ENCODE measurements around the gene SUPT20H. TPM values are rescaled to one million over a fixed set of nuclear protein-coding genes. Genes with fewer than 3 reads are reported as not detected.

SUPT20H gene
- total and polyA plus RNA-seq, 2 of the 13 experiments (the other 11 are each of a cell fraction or from before 2014, with no cell fraction given): 35.0 to 63.6 TPM

DNA sequence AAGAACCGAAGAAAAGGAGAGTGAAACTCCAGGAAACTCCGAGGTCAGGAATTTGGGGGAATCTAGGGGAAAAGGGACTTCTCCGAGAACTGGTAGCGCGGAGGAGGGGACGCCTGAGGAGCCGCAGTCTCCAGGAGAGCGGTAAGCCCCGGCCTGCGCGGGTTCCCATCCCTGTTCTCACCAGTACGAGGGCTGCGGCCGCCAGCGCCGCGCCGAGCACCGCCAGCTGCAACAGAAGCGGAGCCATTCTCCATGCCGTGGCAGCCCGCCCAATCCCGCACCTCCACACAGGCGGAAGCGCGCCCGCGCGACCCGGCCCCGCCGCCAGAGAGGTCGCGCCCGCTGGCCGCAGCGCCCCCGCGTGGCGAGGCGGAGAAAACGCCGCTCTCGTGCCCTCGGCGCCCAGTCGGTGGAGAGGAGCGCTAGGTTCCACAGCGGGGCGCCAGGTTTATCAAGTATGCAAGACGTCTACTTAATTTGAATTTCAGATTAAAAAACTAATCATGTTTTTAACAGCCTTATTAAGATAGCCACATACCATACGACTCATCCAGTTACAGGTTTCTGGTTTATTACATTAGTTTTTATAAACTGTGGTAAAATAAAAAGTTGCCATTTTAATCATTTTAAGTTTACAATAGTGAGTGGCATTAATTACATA is 60.3 kb downstream of the SUPT20H start, which contains the start of gene ALG5 (continued):
- TF ChIP-seq, protein P1, sequence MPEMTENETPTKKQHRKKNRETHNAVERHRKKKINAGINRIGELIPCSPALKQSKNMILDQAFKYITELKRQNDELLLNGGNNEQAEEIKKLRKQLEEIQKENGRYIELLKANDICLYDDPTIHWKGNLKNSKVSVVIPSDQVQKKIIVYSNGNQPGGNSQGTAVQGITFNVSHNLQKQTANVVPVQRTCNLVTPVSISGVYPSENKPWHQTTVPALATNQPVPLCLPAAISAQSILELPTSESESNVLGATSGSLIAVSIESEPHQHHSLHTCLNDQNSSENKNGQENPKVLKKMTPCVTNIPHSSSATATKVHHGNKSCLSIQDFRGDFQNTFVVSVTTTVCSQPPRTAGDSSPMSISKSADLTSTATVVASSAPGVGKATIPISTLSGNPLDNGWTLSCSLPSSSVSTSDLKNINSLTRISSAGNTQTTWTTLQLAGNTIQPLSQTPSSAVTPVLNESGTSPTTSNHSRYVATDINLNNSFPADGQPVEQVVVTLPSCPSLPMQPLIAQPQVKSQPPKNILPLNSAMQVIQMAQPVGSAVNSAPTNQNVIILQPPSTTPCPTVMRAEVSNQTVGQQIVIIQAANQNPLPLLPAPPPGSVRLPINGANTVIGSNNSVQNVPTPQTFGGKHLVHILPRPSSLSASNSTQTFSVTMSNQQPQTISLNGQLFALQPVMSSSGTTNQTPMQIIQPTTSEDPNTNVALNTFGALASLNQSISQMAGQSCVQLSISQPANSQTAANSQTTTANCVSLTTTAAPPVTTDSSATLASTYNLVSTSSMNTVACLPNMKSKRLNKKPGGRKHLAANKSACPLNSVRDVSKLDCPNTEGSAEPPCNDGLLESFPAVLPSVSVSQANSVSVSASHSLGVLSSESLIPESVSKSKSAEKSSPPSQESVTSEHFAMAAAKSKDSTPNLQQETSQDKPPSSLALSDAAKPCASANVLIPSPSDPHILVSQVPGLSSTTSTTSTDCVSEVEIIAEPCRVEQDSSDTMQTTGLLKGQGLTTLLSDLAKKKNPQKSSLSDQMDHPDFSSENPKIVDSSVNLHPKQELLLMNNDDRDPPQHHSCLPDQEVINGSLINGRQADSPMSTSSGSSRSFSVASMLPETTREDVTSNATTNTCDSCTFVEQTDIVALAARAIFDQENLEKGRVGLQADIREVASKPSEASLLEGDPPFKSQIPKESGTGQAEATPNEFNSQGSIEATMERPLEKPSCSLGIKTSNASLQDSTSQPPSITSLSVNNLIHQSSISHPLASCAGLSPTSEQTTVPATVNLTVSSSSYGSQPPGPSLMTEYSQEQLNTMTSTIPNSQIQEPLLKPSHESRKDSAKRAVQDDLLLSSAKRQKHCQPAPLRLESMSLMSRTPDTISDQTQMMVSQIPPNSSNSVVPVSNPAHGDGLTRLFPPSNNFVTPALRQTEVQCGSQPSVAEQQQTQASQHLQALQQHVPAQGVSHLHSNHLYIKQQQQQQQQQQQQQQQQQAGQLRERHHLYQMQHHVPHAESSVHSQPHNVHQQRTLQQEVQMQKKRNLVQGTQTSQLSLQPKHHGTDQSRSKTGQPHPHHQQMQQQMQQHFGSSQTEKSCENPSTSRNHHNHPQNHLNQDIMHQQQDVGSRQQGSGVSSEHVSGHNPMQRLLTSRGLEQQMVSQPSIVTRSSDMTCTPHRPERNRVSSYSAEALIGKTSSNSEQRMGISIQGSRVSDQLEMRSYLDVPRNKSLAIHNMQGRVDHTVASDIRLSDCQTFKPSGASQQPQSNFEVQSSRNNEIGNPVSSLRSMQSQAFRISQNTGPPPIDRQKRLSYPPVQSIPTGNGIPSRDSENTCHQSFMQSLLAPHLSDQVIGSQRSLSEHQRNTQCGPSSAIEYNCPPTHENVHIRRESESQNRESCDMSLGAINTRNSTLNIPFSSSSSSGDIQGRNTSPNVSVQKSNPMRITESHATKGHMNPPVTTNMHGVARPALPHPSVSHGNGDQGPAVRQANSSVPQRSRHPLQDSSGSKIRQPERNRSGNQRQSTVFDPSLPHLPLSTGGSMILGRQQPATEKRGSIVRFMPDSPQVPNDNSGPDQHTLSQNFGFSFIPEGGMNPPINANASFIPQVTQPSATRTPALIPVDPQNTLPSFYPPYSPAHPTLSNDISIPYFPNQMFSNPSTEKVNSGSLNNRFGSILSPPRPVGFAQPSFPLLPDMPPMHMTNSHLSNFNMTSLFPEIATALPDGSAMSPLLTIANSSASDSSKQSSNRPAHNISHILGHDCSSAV (CRISPR knock-in tag; IDR thresholded peaks at IDR 0.05; ENCODE audit: borderline replicate concordance): no peak
- TF ChIP-seq, protein P2, sequence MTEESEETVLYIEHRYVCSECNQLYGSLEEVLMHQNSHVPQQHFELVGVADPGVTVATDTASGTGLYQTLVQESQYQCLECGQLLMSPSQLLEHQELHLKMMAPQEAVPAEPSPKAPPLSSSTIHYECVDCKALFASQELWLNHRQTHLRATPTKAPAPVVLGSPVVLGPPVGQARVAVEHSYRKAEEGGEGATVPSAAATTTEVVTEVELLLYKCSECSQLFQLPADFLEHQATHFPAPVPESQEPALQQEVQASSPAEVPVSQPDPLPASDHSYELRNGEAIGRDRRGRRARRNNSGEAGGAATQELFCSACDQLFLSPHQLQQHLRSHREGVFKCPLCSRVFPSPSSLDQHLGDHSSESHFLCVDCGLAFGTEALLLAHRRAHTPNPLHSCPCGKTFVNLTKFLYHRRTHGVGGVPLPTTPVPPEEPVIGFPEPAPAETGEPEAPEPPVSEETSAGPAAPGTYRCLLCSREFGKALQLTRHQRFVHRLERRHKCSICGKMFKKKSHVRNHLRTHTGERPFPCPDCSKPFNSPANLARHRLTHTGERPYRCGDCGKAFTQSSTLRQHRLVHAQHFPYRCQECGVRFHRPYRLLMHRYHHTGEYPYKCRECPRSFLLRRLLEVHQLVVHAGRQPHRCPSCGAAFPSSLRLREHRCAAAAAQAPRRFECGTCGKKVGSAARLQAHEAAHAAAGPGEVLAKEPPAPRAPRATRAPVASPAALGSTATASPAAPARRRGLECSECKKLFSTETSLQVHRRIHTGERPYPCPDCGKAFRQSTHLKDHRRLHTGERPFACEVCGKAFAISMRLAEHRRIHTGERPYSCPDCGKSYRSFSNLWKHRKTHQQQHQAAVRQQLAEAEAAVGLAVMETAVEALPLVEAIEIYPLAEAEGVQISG (CRISPR knock-in tag; IDR thresholded peaks at IDR 0.05): peak; percentile 99
- TF ChIP-seq AHR (CRISPR knock-in tag; IDR thresholded peaks at IDR 0.05) (no peak; the same call in 1 of the 2 replicates), MEF2D (CRISPR knock-in tag; IDR thresholded peaks at IDR 0.05) (no peak)
- TF ChIP-seq, protein P3, sequence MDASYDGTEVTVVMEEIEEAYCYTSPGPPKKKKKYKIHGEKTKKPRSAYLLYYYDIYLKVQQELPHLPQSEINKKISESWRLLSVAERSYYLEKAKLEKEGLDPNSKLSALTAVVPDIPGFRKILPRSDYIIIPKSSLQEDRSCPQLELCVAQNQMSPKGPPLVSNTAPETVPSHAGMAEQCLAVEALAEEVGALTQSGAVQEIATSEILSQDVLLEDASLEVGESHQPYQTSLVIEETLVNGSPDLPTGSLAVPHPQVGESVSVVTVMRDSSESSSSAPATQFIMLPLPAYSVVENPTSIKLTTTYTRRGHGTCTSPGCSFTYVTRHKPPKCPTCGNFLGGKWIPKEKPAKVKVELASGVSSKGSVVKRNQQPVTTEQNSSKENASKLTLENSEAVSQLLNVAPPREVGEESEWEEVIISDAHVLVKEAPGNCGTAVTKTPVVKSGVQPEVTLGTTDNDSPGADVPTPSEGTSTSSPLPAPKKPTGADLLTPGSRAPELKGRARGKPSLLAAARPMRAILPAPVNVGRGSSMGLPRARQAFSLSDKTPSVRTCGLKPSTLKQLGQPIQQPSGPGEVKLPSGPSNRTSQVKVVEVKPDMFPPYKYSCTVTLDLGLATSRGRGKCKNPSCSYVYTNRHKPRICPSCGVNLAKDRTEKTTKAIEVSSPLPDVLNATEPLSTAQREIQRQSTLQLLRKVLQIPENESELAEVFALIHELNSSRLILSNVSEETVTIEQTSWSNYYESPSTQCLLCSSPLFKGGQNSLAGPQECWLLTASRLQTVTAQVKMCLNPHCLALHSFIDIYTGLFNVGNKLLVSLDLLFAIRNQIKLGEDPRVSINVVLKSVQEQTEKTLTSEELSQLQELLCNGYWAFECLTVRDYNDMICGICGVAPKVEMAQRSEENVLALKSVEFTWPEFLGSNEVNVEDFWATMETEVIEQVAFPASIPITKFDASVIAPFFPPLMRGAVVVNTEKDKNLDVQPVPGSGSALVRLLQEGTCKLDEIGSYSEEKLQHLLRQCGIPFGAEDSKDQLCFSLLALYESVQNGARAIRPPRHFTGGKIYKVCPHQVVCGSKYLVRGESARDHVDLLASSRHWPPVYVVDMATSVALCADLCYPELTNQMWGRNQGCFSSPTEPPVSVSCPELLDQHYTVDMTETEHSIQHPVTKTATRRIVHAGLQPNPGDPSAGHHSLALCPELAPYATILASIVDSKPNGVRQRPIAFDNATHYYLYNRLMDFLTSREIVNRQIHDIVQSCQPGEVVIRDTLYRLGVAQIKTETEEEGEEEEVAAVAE (CRISPR knock-in tag; IDR thresholded peaks at IDR 0.05; ENCODE audit: borderline replicate concordance): no peak
- TF ChIP-seq, protein P4, sequence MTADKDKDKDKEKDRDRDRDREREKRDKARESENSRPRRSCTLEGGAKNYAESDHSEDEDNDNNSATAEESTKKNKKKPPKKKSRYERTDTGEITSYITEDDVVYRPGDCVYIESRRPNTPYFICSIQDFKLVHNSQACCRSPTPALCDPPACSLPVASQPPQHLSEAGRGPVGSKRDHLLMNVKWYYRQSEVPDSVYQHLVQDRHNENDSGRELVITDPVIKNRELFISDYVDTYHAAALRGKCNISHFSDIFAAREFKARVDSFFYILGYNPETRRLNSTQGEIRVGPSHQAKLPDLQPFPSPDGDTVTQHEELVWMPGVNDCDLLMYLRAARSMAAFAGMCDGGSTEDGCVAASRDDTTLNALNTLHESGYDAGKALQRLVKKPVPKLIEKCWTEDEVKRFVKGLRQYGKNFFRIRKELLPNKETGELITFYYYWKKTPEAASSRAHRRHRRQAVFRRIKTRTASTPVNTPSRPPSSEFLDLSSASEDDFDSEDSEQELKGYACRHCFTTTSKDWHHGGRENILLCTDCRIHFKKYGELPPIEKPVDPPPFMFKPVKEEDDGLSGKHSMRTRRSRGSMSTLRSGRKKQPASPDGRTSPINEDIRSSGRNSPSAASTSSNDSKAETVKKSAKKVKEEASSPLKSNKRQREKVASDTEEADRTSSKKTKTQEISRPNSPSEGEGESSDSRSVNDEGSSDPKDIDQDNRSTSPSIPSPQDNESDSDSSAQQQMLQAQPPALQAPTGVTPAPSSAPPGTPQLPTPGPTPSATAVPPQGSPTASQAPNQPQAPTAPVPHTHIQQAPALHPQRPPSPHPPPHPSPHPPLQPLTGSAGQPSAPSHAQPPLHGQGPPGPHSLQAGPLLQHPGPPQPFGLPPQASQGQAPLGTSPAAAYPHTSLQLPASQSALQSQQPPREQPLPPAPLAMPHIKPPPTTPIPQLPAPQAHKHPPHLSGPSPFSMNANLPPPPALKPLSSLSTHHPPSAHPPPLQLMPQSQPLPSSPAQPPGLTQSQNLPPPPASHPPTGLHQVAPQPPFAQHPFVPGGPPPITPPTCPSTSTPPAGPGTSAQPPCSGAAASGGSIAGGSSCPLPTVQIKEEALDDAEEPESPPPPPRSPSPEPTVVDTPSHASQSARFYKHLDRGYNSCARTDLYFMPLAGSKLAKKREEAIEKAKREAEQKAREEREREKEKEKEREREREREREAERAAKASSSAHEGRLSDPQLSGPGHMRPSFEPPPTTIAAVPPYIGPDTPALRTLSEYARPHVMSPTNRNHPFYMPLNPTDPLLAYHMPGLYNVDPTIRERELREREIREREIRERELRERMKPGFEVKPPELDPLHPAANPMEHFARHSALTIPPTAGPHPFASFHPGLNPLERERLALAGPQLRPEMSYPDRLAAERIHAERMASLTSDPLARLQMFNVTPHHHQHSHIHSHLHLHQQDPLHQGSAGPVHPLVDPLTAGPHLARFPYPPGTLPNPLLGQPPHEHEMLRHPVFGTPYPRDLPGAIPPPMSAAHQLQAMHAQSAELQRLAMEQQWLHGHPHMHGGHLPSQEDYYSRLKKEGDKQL (CRISPR knock-in tag; IDR thresholded peaks at IDR 0.05; ENCODE audit: low read depth): peak; percentile 38; the same call in 1 of the 2 replicates
